OCI-LY7 (cell line): Measurements from ENCODE around the gene SLC45A3. TPM values are rescaled to one million over a fixed set of nuclear protein-coding genes. Genes with fewer than 3 reads are reported as not detected.
A peak's percentile ranks its signal among the peaks of the same experiment; 100 is the strongest.

Source experiments
- BruUV-seq: library from RNA; stranded (reverse); fragments of 400-500 nt; replicated peaks from 2 replicates; lab custom pipeline; 2021; lab: Mats Ljungman, UMichigan
- CTCF ChIA-PET: fragments of 300-600 bp; sonication (Branson Sonifier 250); formaldehyde crosslinking; loops from one replicate; lab custom pipeline; 2022; ENCODE audit warnings: antibody characterized with exemption; ENCODE audit not compliant: unreplicated experiment; lab: Charles Lee
- POLR2A ChIA-PET: fragments of 300-600 bp; sonication (Branson Sonifier 250); formaldehyde crosslinking; loops from one replicate; lab custom pipeline; 2022; ENCODE audit warnings: antibody characterized with exemption; lab: Charles Lee
- DNase-seq: peaks from one replicate; pipeline ENCODE4 v3.0.0-alpha.2; 2015; ENCODE audit warnings: low spot score
- H2AFZ ChIP-seq: fragments of 200-600 bp; sonication (generic), shearing (Covaris generic); 2 replicates; pipeline ENCODE4 v1.6.1; 2014; ENCODE audit warnings: mild to moderate bottlenecking, antibody characterized with exemption, low read length, moderate library complexity
- H3K27ac ChIP-seq: fragments of 200-600 bp; sonication (generic); 2 replicates; pipeline ENCODE4 v1.5.1; 2014; ENCODE audit warnings: mixed run types, low read depth, mild to moderate bottlenecking, moderate library complexity, low read length, inconsistent platforms; ENCODE audit not compliant: poor library complexity, severe bottlenecking
- H3K36me3 ChIP-seq: fragments of 200-600 bp; sonication (generic); 2 replicates; pipeline ENCODE4 v1.6.1; 2014; ENCODE audit warnings: mild to moderate bottlenecking, antibody characterized with exemption, low read length, moderate library complexity, mixed read lengths; ENCODE audit not compliant: insufficient read depth
- H3K4me1 ChIP-seq: fragments of 200-600 bp; sonication (generic); 2 replicates; pipeline ENCODE4 v1.5.1; 2014; ENCODE audit warnings: mild to moderate bottlenecking, low read length; ENCODE audit not compliant: insufficient read depth, poor library complexity, severe bottlenecking
- H3K4me2 ChIP-seq: fragments of 200-600 bp; sonication (generic); 2 replicates; pipeline ENCODE4 v1.6.1; 2014; ENCODE audit warnings: mild to moderate bottlenecking, low read length
- H3K4me3 ChIP-seq: fragments of 200-600 bp; sonication (generic); 2 replicates; pipeline ENCODE4 v1.5.1; 2014; ENCODE audit warnings: mild to moderate bottlenecking, low read depth, low read length; ENCODE audit not compliant: poor library complexity, severe bottlenecking
- H3K79me2 ChIP-seq: fragments of 200-600 bp; sonication (generic); 2 replicates; pipeline ENCODE4 v1.6.1; 2016; ENCODE audit warnings: low read depth, mild to moderate bottlenecking, low read length, moderate library complexity, mixed read lengths; ENCODE audit not compliant: insufficient read depth
- H3K9me2 ChIP-seq: fragments of 200-600 bp; sonication (generic); 2 replicates; pipeline ENCODE4 v1.6.1; 2016; ENCODE audit warnings: mild to moderate bottlenecking, low read length, mixed read lengths; ENCODE audit not compliant: insufficient read depth
- H3K9me3 ChIP-seq: fragments of 200-600 bp; sonication (generic); 2 replicates; pipeline ENCODE4 v1.6.1; 2014; ENCODE audit warnings: mild to moderate bottlenecking, mixed run types, low read length, mixed read lengths
- H4K20me1 ChIP-seq: fragments of 200-600 bp; sonication (generic); 2 replicates; pipeline ENCODE4 v1.6.1; 2014; ENCODE audit warnings: mild to moderate bottlenecking, antibody characterized with exemption, low read length, moderate library complexity, mixed read lengths; ENCODE audit not compliant: insufficient read depth
- CTCF ChIP-seq: fragments of 200-600 bp; sonication (generic); conservative IDR thresholded peaks from 2 replicates; pipeline ENCODE4 v1.5.1; 2014; ENCODE audit warnings: mild to moderate bottlenecking, antibody characterized with exemption, low read length, moderate library complexity, mixed read lengths
- EZH2phosphoT487 ChIP-seq: fragments of 200-600 bp; sonication (generic); IDR thresholded peaks from 2 replicates; pipeline ENCODE4 v1.6.1; 2018; ENCODE audit warnings: low read depth, borderline replicate concordance, mild to moderate bottlenecking, mixed run types, antibody characterized with exemption, low read length, moderate library complexity, mixed read lengths
- intact Hi-C: fragments of 100-400 bp; cut with micrococcal nuclease; formaldehyde crosslinking; loops from one replicate; pipeline ENCODE4 v1.10.0; 2022; ENCODE audit not compliant: unreplicated experiment
- total RNA-seq, 2 experiments: library from RNA; depleted of rRNA in 1 of 2; stranded (reverse); fragments of >200 nt in 1 of 2; shearing (Covaris generic) in 1 of 2; gene quantifications; 2 replicates each; pipeline ENCODE4 v1.2.3, GENCODE V29; 2014 to 2022

Gene SLC45A3
- total RNA-seq, 2 experiments from 2014 or later: 2.4 to 5.3 TPM

- Histone ChIP-seq H3K9me2 (no peaks in the 10 kb centered on the region), H3K4me3 (no peak overlapping the region), H3K9me3 (no peaks in the 10 kb centered on the region), H3K36me3 (no peaks in the 10 kb centered on the region), H4K20me1 (no peaks in the 10 kb centered on the region), H3K4me2 (0 out of 2 replicates have a peak overlapping the region, but pooled peaks have one; percentile 2), H3K79me2 (no peaks in the 10 kb centered on the region), H3K27ac (no peak overlapping the region), H2AFZ (no peak overlapping the region), H3K4me1 (peaks cover 25% of the 10 kb centered on the region)
- TF ChIP-seq CTCF (no peak), EZH2phosphoT487 (no peak)
- ChIA-PET POLR2A (interaction anchor here (0.6 to 2.4 kb wide), 5 partner anchors 11 to 57 kb away, joined by 4 to 8 read pairs (median 4); no protein-coding TSS in a partner anchor), CTCF (interaction anchor here (1.3 kb wide), 1 partner anchor 18 kb away, joined by 3 read pairs; the partner anchor contains the start of gene ELK4)
- DNase-seq: no peak
- intact Hi-C loops: no loop called here
- BruUV-seq: no TSS peak
Observed at GRCh38 chr1:205650241-205650640, 30.1 kb downstream of the SLC45A3 start.

GRCh38 chr1:205645519-205645918 is 34.8 kb downstream of the SLC45A3 start:
- DNase-seq: no peak
- Histone ChIP-seq H3K79me2 (no peaks in the 10 kb centered on the region), H3K9me2 (no peaks in the 10 kb centered on the region), H2AFZ (no peak overlapping the region), H3K36me3 (no peaks in the 10 kb centered on the region), H3K27ac (no peak overlapping the region), H3K9me3 (no peaks in the 10 kb centered on the region), H3K4me3 (no peak overlapping the region), H3K4me2 (no peak overlapping the region), H3K4me1 (peaks cover 23% of the 10 kb centered on the region), H4K20me1 (no peaks in the 10 kb centered on the region)
- TF ChIP-seq EZH2phosphoT487 (no peak), CTCF (no peak)
- BruUV-seq: no TSS peak
- ChIA-PET POLR2A (interaction anchor here (0.6 to 1.5 kb wide), 5 partner anchors 10 to 152 kb away, joined by 3 to 6 read pairs (median 4); no protein-coding TSS in a partner anchor), CTCF (no interaction called here)
- intact Hi-C loops: no loop called here

GRCh38 chr1:205642679-205643307 is 37.5 kb downstream of the SLC45A3 start:
- H4K20me1 ChIP-seq: no peaks in the 10 kb centered on the region
- TF ChIP-seq EZH2phosphoT487 (no peak), CTCF (no peak)
- intact Hi-C loops: no loop called here
- CTCF ChIA-PET: no interaction called here
- no peak for DNase-seq
- POLR2A ChIA-PET: interaction anchor here (0.7 to 2.1 kb wide), 3 partner anchors 10 to 48 kb away, joined by 3 to 5 read pairs (median 4); no protein-coding TSS in a partner anchor
- no peaks in the 10 kb centered on the region for H3K36me3 ChIP-seq
- no peak overlapping the region for H2AFZ ChIP-seq
- no TSS peak for BruUV-seq
- H3K9me3 ChIP-seq: no peaks in the 10 kb centered on the region
- H3K9me2 ChIP-seq: no peaks in the 10 kb centered on the region
- H3K27ac ChIP-seq: no peak overlapping the region
- H3K4me1 ChIP-seq: no peaks in the 10 kb centered on the region
- H3K4me3 ChIP-seq: no peak overlapping the region
- H3K79me2 ChIP-seq: no peaks in the 10 kb centered on the region
- no peak overlapping the region for H3K4me2 ChIP-seq
